Gastrocnemius medialis (tissue), 4 donors: ENCODE data around the gene FBXO5.

Experiments
- POLR2A ChIP-seq, 2 donors: fragments of 450-650 bp; IDR thresholded peaks; one replicate each; pipeline ENCODE4 v1.6.1; 2017; ENCODE audit warnings: antibody characterized with exemption in 2 of 2, mild to moderate bottlenecking in 2 of 2, moderate library complexity in 2 of 2
- TF ChIP-seq, protein P1 (sequence below), 5 experiments: fragments of 450-650 bp in 3 of 5; fragments of 200-600 bp in 2 of 5; sonication (generic) in 2 of 5; IDR thresholded peaks in 4 of 5; conservative IDR thresholded peaks in 1 of 5; 1 replicate in 4 of 5; 2 replicates in 1 of 5; pipeline ENCODE4 v1.5.1; 2016 to 2019; ENCODE audit warnings: antibody characterized with exemption in 5 of 5, mild to moderate bottlenecking in 3 of 5, moderate library complexity in 3 of 5

DNA sequence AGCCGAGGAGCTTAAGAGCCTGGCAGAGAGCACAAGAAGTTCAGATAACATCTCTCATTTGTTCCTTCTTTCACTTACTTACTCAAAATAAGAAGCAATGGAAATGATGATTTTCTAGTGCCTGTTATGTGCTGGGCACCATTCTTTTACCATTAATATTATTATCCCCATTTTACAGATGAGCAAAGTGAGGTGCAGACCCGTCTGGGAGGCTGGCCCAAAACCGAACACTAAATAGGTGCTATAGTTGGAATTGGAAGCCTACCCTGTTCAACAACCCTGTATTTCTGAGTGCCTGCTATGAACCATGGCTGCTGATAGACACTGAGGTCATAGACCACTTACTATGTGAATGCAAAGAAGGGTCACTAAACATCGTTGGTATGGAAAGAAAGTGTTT is 44.6 kb upstream of the FBXO5 start:
- TF ChIP-seq, protein P1, sequence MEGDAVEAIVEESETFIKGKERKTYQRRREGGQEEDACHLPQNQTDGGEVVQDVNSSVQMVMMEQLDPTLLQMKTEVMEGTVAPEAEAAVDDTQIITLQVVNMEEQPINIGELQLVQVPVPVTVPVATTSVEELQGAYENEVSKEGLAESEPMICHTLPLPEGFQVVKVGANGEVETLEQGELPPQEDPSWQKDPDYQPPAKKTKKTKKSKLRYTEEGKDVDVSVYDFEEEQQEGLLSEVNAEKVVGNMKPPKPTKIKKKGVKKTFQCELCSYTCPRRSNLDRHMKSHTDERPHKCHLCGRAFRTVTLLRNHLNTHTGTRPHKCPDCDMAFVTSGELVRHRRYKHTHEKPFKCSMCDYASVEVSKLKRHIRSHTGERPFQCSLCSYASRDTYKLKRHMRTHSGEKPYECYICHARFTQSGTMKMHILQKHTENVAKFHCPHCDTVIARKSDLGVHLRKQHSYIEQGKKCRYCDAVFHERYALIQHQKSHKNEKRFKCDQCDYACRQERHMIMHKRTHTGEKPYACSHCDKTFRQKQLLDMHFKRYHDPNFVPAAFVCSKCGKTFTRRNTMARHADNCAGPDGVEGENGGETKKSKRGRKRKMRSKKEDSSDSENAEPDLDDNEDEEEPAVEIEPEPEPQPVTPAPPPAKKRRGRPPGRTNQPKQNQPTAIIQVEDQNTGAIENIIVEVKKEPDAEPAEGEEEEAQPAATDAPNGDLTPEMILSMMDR (IDR thresholded peaks at IDR 0.05 in 4 of 5, conservative IDR thresholded peaks at IDR 0.05 in 1 of 5): no peak
- no peak for TF ChIP-seq POLR2A (IDR thresholded peaks at IDR 0.05)
